ENCODE results near the gene DGCR6L. TPM values are rescaled to one million over a fixed set of nuclear protein-coding genes. Genes with fewer than 3 reads are reported as not detected.

The DGCR6L gene
- total RNA-seq, 2 donors from 2014 or later = 101 to 109 TPM

- no peaks in the 10 kb centered on the region for H3K4me1 ChIP-seq (replicated peaks)
- H3K9me3 ChIP-seq = no peaks in the 10 kb centered on the region
- DNase-seq (ENCODE audit: low spot score) = no peak
- H3K4me3 ChIP-seq = no peak overlapping the region
- TF ChIP-seq POLR2AphosphoS5 (IDR thresholded peaks at IDR 0.05) (no peak), POLR2A (IDR thresholded peaks at IDR 0.05) (no peak)
- TF ChIP-seq, protein P1, sequence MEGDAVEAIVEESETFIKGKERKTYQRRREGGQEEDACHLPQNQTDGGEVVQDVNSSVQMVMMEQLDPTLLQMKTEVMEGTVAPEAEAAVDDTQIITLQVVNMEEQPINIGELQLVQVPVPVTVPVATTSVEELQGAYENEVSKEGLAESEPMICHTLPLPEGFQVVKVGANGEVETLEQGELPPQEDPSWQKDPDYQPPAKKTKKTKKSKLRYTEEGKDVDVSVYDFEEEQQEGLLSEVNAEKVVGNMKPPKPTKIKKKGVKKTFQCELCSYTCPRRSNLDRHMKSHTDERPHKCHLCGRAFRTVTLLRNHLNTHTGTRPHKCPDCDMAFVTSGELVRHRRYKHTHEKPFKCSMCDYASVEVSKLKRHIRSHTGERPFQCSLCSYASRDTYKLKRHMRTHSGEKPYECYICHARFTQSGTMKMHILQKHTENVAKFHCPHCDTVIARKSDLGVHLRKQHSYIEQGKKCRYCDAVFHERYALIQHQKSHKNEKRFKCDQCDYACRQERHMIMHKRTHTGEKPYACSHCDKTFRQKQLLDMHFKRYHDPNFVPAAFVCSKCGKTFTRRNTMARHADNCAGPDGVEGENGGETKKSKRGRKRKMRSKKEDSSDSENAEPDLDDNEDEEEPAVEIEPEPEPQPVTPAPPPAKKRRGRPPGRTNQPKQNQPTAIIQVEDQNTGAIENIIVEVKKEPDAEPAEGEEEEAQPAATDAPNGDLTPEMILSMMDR (IDR thresholded peaks at IDR 0.05) = no peak
- intact Hi-C loops (cut with DNase I) = no loop called here
- no peak overlapping the region for H3K27ac ChIP-seq
- no peaks in the 10 kb centered on the region for H3K36me3 ChIP-seq
- WGBS = 82% methylated on average over 9 of the region's 9 CpGs
- no peaks in the 10 kb centered on the region for H3K27me3 ChIP-seq (replicated peaks; ENCODE audit: insufficient read depth)
Measured at GRCh38 chr22:20296598-20296997, 23.3 kb downstream of the DGCR6L start.

DNA sequence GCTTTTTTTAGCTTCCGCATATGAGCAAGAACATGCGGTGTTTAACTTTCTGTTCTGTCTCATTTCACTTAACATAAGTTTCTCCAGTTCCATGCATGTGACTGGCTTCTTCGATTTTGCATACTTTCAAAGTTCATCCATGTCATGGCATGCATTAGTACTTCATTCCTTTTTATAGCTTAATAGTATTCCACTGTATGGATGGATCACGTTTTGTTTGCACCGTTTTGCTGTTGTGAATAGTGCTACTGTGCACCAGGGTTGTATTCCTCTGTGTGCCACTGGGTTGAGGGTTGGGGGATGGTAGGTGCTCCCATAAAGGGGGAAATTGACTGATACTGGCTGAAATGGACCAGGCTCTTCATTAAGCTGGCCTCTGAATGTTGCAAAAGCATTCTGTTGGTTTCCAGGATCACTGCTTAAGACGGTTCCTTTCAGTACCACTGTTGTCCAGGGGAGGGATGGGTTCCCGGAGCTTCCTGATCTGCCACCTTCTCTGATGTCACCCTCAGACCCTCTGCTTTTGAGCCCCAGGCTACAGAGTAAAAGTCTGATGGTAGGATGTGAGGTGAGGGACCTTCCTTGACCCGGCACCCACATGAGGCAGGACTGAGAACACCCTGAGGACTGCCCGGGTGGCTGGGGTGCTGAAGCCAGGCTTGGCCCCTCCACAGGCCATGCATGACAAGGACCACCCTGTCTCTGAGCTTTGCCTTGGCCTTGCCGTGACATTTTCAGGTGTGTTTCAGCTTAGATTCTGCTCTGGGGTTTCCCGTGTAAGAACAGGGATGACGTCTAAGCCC, 24.4 kb downstream of the DGCR6L start:
- H3K9me3 ChIP-seq = no peaks in the 10 kb centered on the region
- H3K4me1 ChIP-seq (replicated peaks) = no peaks in the 10 kb centered on the region
- 88% methylated on average over 12 of the region's 12 CpGs for WGBS
- no peak overlapping the region for H3K27ac ChIP-seq
- no peaks in the 10 kb centered on the region for H3K27me3 ChIP-seq (replicated peaks; ENCODE audit: insufficient read depth)
- no peaks in the 10 kb centered on the region for H3K36me3 ChIP-seq
- H3K4me3 ChIP-seq = no peak overlapping the region
- intact Hi-C loops (cut with DNase I) = no loop called here
- DNase-seq (ENCODE audit: low spot score) = no peak
- TF ChIP-seq, protein P1 (IDR thresholded peaks at IDR 0.05) = no peak
- no peak for TF ChIP-seq POLR2AphosphoS5 (IDR thresholded peaks at IDR 0.05)
- no peak for TF ChIP-seq POLR2A (IDR thresholded peaks at IDR 0.05)

DNA sequence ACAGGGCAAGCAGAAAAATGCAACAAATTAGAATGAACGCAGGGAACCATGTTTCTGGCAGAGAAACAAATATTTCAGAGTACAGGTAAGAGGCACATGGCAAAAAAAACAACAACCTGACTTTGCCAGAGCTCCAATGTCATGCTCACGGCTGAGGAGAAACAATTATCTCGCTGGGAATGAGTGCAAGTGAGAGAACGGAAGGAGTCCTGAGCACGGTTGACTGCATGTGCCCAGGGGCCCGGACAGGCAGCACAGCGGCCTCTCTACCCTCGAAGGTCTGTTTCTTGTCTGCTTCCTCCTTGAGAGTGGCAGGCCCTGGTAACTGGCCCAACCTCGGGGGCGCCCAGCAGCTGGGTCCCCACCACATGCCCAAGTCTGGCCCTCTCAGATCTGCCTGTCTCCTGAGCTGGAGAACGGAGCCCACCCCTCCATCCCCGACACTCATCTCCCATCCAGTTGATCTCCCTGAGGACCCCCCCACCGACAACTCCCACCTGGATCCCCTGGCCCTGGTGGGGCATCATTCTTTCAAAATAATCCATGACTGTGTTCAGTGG, 27.1 kb downstream of the DGCR6L start:
- no peaks in the 10 kb centered on the region for H3K36me3 ChIP-seq
- H3K4me3 ChIP-seq = no peak overlapping the region
- no peaks in the 10 kb centered on the region for H3K27me3 ChIP-seq (replicated peaks; ENCODE audit: insufficient read depth)
- no peak for TF ChIP-seq POLR2A (IDR thresholded peaks at IDR 0.05)
- TF ChIP-seq, protein P1 (IDR thresholded peaks at IDR 0.05) = no peak
- no peak for TF ChIP-seq POLR2AphosphoS5 (IDR thresholded peaks at IDR 0.05)
- no peaks in the 10 kb centered on the region for H3K4me1 ChIP-seq (replicated peaks)
- WGBS = 71% methylated on average over 13 of the region's 13 CpGs
- no peak overlapping the region for H3K27ac ChIP-seq
- no peaks in the 10 kb centered on the region for H3K9me3 ChIP-seq
- DNase-seq (ENCODE audit: low spot score) = no peak
- intact Hi-C loops (cut with DNase I) = no loop called here

DNA sequence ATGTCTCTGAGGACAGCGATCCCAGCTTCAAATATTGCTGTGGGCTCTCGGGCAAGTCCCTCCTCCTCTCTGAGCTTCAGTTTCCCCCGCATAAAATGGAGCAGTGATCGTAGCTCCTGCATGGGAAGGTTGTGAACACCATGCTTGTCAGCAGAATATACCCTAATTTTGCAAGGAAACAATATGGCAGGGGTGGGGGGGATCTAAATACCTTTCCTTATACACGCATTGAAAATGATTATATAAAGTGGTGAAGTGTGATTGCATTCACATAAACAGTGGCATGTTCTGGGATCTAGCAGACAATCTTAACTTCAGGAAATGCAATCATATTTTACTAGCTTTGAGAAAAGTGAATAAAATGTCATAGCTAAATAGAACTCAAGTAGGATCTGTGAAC, 27.8 kb downstream of the DGCR6L start:
- no peak overlapping the region for H3K27ac ChIP-seq
- H3K27me3 ChIP-seq (replicated peaks; ENCODE audit: insufficient read depth) = no peaks in the 10 kb centered on the region
- TF ChIP-seq, protein P1 (IDR thresholded peaks at IDR 0.05) = no peak
- TF ChIP-seq POLR2AphosphoS5 (IDR thresholded peaks at IDR 0.05) = no peak
- no peak for TF ChIP-seq POLR2A (IDR thresholded peaks at IDR 0.05)
- no peak overlapping the region for H3K4me3 ChIP-seq
- no peak for DNase-seq (ENCODE audit: low spot score)
- intact Hi-C loops (cut with DNase I) = no loop called here
- no peaks in the 10 kb centered on the region for H3K9me3 ChIP-seq
- no peaks in the 10 kb centered on the region for H3K4me1 ChIP-seq (replicated peaks)
- 84% methylated on average over 5 of the region's 5 CpGs for WGBS
- H3K36me3 ChIP-seq = no peaks in the 10 kb centered on the region

GRCh38 chr22:20291604-20292063, 28.2 kb downstream of the DGCR6L start:
- H3K4me3 ChIP-seq = no peak overlapping the region
- WGBS = 57% methylated on average over 11 of the region's 11 CpGs
- no peaks in the 10 kb centered on the region for H3K36me3 ChIP-seq
- H3K9me3 ChIP-seq = no peaks in the 10 kb centered on the region
- TF ChIP-seq POLR2A (IDR thresholded peaks at IDR 0.05) = no peak
- TF ChIP-seq POLR2AphosphoS5 (IDR thresholded peaks at IDR 0.05) = no peak
- TF ChIP-seq, protein P1 (IDR thresholded peaks at IDR 0.05) = no peak
- intact Hi-C loops (cut with DNase I) = no loop called here
- H3K27me3 ChIP-seq (replicated peaks; ENCODE audit: insufficient read depth) = no peaks in the 10 kb centered on the region
- no peak for DNase-seq (ENCODE audit: low spot score)
- H3K27ac ChIP-seq = no peak overlapping the region
- H3K4me1 ChIP-seq (replicated peaks) = no peaks in the 10 kb centered on the region
